Measurements from ENCODE around the gene FAM13A.

FAM13A gene

DNA sequence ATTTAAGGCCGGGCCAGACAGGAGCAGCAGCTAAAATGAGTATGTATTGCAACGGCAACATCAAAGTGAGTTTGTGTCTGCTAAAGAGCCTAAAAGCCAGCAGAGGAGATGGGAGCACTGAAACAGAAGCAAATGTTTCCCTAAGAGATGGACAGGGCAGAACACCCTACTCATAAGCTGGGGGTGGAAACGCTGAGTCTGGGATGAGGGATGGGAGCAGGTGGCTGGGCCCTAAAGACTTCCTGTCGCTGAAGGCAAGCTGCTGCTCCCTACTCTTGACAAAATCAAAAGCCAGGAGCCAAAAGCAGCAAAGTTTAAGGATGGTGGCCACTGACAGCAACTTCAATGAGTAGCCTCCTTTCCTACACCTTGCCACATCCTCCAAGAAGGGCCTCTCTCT lies 318.8 kb downstream of the FAM13A start:
- no peak for FAIRE-seq

DNA sequence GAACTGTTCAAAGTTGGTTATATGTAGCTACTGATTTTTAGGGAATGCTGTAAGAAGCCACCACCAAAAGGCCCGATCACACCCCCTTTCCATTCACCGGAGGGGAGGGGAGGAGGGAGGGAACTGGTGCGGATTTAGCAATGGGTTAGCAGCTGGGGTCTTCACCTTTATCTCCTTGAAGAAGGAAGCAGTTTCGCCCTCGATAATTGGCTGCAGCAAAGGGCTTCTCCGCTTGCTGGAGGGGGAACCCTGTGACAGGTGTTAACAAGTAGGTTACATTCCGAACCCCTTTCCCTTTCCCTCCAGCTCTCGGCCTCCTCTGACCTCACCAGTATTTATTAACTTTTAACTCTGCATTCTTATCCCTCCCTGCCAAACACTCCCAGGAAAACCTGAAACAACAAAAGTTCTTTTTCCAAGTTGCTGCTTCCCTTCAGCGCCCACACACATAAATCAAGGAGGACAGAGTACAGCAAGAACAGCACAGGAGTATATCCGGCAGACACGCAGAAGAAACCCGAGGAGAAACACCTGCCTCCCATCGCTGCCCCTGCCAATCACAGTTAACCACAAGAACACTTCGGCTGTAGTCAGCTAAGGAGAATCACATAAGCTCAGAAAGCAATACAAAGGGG lies 319.6 kb downstream of the FAM13A start:
- no peak for FAIRE-seq

DNA sequence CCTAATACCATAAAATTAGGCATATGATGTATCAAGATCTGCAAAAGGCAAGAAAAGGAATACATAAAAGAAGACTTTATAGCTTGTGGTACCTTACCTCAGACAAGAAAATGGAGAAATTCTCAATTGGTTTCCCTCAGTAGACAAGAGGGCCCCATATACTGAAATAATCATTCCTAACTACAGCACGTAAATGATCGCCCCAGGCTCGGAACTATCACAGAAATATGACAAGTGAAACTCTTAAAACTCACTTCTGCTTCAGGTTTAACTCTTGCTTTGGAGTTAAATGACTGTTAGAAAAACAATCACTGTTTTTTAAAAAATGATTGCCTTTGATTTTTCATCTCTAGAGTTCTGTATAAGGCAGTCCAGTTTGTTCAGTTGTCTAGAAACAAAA lies 320.7 kb downstream of the FAM13A start:
- FAIRE-seq = no peak

DNA sequence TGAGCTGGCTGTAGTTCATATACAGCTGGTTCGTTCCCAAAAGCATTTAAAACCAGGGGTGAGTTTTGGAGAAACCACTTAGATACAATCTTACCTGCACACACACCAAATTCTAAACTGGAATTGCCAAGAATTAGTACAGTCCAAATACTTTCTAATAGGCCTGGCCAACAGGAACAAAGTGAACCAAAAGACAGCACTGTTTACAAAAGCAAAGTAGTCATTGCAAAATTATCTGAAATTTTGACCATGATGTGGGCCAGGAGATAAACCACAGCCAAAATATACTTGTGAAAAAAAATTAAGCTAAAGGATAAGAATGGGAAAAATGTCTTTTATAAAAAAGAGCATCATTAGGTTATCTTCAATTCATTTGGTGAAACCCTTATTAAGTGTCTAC lies 321.4 kb downstream of the FAM13A start:
- FAIRE-seq = no peak

DNA sequence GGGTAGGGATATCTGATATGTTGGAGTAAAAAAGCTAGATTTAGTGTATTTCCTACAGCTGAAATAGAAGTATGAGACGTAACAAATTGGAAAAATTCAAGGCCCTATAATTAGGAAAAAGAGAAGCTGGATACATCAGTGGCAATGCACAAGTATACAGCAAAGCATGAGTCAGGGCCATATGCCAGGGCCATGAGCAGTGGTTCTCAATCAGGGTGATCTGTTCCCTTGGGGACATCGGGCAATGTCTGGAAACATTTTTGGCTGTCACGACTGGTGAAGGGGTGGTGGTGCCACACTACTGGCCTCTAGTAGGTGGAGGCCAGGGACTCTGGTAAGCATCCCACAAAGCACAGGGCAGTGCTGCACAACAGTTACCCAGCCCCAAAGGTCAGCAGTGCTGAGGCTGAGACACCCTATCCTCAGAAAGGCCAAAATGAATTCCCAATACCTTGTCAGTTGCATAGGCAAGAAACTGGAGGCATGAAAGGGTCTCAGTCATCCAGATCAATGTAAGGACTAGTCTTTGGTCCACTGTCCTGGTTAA lies 322.5 kb downstream of the FAM13A start:
- FAIRE-seq = no peak

DNA sequence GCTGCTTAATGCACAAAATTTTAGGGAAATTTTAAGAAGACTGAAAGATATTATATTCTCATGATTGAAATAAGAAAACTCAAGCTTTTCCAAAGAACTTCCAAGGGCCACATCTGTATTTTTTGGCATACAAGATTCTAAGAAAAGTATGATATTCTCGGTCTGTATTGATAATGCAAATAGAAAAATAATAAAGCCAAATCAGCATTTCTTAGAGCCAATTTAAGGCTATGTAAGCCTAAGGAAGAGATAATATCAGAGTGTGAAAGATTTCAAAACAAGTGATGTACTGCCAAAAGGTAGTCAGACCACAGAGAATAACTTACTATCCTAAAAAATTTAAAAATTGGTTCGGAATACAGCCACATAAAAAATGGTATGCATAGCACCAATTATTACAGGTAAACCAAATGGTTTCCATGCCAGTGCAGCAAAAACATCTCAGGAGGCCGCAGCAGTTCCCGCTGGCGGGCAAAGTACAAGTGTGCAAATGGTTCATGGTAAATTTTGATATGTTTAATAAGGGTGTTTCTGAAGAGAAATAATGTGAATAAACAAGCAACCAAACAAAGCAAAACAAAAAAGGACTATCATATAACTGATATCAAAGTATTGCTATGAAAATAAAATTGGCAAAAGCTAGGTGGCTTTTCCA lies 324.1 kb downstream of the FAM13A start:
- FAIRE-seq = no peak

DNA sequence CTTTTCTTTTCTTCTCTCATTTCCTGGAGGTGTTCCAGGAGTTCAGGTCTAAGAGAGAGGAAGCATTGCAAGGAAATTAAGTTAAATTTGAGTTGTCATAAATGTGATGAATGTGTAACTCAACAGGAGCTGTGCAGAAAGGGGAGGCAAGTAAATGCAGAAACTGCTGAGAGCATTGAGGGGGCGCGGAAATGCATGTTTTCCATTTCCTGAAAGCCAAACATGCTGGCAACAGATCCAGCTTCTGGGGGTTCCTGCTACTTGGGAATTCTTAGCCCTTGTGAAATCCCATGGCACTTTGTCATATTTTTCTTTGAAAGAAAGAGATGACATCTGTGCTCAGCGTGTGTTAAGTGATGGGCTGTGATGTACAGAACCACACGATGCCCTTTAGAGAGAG lies 325.6 kb downstream of the FAM13A start:
- no peak for FAIRE-seq

DNA sequence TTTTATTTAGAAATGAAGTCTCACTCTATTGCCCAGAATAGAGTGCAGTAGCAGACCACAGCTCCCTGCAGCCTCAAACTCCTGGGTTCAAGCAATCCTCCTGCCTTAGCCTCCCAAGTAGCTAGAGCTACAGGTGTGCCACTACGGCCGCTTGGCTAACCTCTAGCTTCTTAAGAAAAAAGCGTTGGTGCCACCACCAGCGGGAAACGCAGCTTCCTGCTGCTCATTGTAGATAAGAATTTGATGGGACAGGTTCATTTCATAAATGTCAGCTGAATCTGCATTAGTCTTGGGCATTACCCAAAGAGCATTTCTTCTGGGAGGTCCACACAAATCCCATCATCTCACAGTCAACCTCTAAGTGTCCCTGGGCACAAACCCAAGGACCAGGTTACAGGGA lies 326.2 kb downstream of the FAM13A start:
- no peak for FAIRE-seq

DNA sequence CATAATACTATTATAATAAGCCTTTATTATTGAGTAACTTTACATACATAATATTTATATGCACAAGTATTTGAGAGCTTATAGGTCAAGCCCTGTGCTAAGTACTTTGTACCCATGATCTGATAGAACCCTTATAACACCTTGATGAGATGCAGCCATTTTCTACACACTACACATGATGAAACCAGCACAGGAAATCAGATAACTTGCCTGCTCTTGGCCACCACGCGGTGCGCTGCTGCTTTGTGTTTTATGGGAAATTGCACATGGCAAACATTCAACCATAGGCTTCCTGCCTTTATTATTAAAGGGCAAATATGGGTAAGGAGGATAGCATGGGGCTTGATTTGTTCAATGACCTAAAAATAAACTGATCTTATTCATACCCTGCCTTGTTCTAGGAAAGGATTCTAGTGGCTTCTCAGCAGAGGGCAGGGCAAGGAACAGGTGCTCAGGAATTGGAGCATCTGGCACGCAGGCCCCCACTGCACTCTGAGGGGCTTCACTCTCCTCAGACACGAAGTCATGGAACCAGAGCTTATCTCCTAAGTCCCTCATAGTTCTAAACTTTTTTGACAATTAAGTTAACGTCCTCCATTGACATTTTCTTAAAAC lies 327.7 kb downstream of the FAM13A start:
- FAIRE-seq = no peak

DNA sequence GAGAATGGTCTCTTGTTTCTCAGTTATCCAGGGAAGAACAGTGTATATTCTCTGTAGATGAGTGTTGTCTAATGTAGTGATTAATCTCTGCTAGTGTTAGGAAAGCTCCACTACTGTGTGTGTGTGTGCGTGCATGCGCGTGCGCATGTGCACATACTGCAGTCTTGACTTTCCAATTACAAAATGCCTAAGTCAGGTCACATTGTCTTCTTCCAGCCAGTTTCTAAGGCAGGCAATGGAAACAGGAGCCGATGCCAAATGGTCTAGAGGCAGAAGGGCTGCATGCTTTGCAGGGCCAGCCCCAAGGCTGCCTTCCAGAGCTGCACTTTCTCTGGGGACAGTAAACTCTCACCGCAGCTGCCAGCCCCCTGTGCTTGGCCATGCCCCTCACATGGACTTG lies 328.8 kb downstream of the FAM13A start:
- FAIRE-seq = no peak

DNA sequence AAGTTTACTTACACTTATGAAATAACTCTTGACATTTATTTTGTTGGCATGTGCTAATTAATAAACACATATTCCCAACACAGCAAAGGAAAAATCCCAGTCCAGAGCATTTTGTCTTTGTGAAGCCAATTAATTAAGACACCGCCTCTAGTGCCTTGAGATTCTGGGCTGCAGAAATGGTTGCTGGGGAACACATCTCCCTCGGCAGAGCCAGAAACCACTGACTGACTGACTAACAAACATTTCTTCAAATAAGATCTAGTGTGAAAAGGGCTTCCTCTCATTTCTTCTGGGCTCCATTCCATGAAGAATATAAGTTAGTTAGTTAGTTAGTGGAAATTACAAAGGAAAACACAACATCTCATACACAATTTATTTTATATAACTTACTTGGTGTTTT lies 331.0 kb downstream of the FAM13A start:
- no peak for FAIRE-seq

DNA sequence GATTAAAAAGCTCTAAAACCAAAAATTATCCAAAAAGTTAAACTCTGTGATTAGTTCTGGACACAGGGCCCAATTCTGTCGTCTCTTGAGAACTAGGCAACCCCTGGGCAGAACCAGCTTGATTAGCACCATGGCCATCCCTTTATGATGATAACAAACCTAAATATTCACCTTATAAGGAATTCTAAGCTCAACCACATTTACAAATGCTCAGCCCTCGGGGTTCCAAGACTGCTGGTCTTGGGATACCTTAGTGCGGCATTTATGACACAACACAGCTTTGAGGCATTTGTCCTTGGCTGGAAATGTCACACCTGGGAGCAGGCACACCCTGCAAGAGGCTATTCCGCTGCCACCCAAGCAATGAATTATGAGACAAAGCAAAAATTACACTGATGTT lies 331.8 kb downstream of the FAM13A start:
- FAIRE-seq = no peak

DNA sequence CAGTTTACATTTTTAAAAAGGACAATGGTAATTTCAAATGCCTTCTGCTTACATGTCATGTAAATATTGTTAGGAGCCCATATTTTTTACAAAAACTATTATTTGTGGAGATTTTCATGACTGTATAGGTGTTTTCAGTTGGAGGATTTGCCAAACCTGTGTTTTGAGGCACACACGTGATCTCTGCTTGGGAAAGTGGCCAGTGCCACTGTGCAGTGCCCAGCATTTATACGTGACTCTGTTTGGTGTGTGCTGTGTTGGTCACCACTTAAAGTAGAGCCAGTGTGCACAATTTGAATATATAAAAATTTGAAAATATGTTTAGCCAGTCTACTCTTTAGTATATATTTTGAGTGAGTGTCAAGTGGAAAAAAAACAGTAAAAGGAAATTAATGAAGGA lies 332.6 kb downstream of the FAM13A start:
- FAIRE-seq = no peak

DNA sequence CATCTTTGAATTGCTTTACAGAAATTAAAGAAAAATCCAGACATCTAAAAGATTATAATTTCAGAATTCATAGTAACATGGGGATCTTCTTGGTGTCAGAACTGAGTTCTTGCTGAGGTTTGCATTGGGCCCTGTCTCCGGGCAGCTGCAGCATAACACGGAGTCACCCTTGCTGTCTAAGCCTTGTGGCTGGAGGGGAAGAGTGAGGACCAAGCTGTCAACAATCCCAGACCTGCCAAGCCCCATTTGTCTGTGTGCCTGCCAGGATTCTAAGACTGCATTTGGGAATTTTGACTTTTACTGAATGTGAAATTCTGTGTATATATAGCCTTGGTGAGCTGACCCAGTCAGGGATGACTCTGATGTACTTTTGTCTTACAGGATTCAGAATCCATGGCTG lies 334.2 kb downstream of the FAM13A start:
- FAIRE-seq = no peak

DNA sequence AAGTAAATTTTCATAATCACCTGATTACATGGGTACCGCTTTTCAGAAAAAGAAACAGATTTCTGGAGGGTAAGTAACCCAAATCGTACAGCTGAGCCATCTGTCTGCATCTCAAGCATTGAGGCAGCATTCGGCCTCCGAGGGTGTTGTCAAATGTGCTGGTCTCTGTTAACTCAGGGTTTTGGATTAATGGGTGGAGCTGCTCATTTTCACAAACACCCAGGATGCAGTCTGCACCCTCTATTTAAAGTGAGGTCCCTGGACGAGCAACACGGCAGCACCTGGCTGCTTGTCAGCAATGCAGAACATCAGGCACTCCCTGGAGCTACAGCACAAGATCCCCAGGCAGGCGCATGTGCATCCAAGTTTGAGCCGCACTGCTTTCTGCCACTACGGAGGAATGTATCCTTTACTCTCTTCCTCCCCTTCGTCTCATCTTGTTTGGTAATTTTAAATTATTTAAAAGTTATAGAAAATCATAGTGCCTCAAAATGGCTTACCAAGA lies 334.7 kb downstream of the FAM13A start:
- no peak for FAIRE-seq

DNA sequence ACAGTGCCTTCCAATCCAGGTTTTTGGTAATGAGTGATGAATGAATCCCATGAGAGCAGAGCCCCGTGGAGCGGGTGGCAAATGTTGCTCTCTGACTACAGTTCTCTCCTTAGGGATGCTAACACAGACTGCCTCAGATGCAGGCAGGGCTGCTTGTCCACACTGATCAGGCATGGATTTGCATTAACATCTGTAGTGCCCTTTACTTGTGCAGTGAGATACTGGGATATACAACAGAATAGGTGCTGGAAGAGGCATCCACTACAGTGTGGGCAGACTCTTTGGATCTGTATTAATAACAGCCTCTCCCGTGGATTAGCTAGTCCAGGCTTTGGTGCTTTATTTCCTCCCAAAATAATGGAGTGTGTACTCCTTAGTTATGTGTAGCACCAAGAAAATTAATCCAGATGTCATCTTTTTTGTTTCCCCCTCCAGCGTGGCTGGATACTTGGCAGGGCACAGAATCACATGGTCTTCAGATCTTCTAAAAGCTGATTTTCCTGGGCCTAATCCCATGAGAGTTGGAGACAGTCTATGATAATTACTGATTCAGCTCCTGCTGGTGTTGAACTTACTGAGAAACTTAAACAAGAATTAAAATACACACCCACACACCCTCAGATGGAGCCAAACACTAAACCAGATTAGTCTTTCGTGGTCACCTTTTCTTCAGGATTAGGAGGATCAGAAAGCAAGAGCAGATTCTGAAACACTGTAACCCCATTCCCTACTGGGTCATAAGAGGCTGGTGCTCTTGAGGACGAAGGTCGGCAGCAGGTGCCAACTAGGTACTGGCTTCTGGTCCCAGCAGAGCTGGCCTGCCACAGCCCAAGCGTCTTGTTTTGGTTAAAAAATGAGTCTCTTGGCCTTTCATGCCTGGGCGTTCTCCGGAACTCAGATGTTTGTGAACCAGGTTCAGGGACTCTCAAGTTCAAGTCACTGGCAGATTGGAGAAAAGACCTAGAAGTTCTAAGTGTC lies 336.2 kb downstream of the FAM13A start:
- FAIRE-seq = no peak

DNA sequence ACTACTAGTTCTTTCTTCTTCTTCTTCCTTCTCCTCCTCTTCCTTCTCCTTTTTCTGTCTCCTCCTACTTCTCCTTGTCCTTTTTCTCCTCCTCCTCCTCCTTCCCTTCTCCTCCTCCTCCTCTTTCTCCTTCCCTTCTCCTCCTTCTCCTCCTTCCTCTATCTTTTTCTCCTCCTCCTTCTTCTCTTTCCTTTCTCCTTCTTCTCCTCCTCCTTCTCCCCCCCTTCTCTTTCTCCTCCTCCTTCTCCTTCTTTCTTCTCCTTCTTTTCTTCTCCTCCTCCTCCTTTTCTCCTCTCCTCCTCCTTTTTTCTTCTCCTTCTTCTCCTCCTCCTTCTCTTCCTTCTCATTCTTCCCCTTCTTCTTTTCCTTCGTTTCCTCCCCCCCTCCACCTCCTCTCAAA lies 337.6 kb downstream of the FAM13A start:
- FAIRE-seq = no peak

DNA sequence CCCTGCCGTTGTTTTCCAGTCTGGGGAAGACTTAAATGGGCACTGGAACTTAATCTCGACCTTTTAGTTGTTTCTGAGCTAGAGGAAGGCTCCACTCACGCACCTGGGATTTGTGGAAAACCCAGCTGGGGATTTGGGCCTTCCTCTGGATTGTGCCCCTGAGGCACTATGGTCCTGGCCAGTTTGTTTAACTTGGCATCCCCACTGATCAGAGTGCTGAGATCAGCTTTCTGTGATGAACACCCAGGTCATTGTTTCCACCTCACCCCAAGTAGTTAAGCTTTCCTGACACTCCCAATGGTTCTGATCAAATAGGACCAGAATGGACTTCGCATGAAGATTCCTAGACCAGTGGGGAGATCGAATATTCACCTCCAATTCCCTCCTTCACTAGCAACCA lies 338.9 kb downstream of the FAM13A start:
- no peak for FAIRE-seq

DNA sequence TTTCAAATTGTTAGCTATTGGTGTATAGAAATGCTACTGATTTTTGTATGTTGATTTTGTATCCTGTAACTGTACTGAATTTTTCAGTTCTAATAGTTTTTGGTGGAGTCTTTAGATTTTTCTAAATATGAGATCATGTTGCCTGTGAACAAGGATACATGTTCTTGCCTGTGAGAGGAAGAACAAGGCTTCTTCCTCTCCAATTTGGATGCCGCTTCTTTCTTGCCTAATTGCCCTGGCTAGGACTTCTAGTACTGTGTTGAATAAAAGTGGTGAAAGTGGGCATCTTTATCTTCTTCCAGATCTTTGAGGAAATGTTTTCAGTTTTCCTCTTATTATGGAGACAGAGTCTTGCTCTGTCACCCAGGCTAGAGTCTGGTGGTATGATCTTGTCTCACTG lies 343.2 kb downstream of the FAM13A start:
- FAIRE-seq = no peak

DNA sequence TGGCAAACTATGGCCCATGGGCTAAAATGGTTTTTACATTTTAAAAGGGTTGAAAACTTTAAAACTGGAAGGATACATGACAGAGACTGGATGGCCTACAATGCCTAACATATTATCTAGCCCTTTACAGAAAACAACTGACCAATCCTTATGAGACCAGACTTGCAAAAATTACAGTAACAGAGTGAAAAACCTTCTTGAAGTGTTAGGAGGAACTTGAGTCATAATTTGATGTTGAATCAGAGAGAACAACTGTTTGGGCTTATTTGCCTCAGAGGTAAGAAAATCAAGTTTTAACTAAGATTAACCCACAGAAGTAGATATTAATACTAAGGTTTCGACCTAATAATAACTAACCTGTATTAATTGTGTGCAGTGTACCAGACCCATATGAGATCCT lies 347.0 kb downstream of the FAM13A start:
- FAIRE-seq = no peak

DNA sequence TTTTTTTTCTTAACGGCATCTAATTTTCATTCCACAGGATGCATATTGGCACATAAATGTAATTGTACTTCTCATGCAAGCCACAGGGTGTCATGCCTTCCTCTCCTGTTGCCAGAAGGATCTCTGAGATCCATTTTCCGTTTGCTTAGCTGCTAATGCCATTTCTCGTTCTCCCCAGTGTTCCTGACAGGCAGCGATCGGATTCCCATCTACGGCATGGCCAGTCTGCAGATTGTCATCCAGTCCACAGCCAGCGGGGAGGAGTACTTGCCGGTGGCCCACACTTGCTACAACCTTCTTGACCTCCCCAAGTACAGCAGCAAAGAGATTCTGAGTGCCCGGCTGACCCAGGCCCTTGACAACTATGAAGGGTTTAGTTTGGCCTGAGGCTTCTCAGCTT lies 350.4 kb downstream of the FAM13A start:
- no peak for FAIRE-seq

DNA sequence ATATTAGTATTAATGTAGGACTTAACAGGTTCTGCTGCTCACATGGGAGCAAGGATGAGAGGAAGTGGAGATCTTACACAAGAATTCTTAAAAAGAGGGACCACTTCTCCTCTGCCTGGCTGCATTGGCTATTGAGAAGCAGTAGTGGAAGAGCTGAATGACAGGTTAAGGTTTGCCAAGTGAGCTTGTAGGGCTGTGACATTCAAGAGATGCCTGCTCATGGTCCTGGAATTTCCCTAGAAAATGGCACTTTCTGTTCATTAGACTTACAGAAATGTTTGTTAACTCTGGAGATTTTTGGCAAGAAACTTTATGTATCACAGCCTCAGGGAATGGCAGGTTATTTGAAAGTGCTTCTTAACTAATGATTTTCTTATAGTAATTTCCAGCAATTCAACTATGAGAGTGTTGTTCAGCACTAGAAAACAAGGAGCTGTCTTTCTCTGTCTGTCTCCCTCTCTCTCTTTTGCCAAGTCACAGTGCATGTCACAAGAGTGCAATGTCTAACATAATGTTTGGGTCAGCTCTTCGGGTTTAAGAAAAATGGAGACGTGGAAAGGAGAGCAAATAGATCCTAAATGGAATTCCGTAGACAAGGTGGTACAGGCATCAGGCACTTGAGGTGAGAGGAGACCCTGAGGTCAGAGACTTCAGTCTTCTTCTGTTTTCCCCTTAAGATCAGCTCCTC lies 351.0 kb downstream of the FAM13A start:
- FAIRE-seq = no peak

Measured in A204.1 (cell line).